GM12878 (cell line): ENCODE data around the gene ABCB8. TPM values are rescaled to one million over a fixed set of nuclear protein-coding genes. Genes with fewer than 3 reads are reported as not detected.

Experiments used
- BHLHE40 ChIP-seq, 2 experiments: fragments of 450-650 bp in 1 of 2; IDR thresholded peaks; 2 replicates each; pipeline ENCODE4 v1.6.1; 2011 to 2017; ENCODE audit warnings: low read depth in 2 of 2, borderline replicate concordance in 1 of 2, improper control_type of control experiment in 1 of 2, low read length in 1 of 2, mild to moderate bottlenecking in 1 of 2
- CBFB ChIP-seq: IDR thresholded peaks from 2 replicates; pipeline ENCODE4 v1.6.1; 2016; ENCODE audit warnings: antibody characterized with exemption, low read depth
- CHD2 ChIP-seq: IDR thresholded peaks from 2 replicates; pipeline ENCODE4 v1.6.1; 2011; ENCODE audit warnings: low read depth, low read length, improper control_type of control experiment, borderline replicate concordance
- ELK1 ChIP-seq: IDR thresholded peaks from 2 replicates; pipeline ENCODE4 v1.6.1; 2012; ENCODE audit warnings: low read depth, low read length, improper control_type of control experiment
- JUND ChIP-seq: IDR thresholded peaks from 2 replicates; pipeline ENCODE4 v1.6.1; 2012; ENCODE audit warnings: low read depth, mild to moderate bottlenecking, low read length, improper control_type of control experiment, moderate library complexity
- WRNIP1 ChIP-seq: IDR thresholded peaks from 2 replicates; pipeline ENCODE4 v1.6.1; 2011; ENCODE audit warnings: low read depth, low read length, improper control_type of control experiment, borderline replicate concordance
- ZBTB40 ChIP-seq: fragments of 450-650 bp; IDR thresholded peaks from 2 replicates; pipeline ENCODE4 v1.6.1; 2016; ENCODE audit warnings: mild to moderate bottlenecking, moderate library complexity, borderline replicate concordance
- polyA plus RNA-seq, 11 experiments: library from polyadenylated mRNA; depleted of rRNA in 4 of 11; unstranded in 6 of 11; stranded (reverse) in 5 of 11; fragments of >200 nt; fragmentation: Nextera tagmentation in 4 of 11; fragmentation: Illumina TruSeq in 1 of 11; extraction: Ambion mirVana in 4 of 11; extraction: Trizol in 1 of 11; gene quantifications; 1 replicate in 1 of 11; 2 replicates in 10 of 11; pipeline versions ENCODE4 v1.2.1 to v1.2.3, GENCODE V29; 2011 to 2016; ENCODE audit warnings: inconsistent platforms in 2 of 11, missing spikeins in 2 of 11, low read depth in 1 of 11
- total RNA-seq, 4 experiments: library from RNA; depleted of rRNA in 3 of 4; stranded (reverse); fragments of >200 nt in 3 of 4; fragmentation: Illumina TruSeq in 1 of 4; extraction: Trizol in 1 of 4; gene quantifications; 2 replicates each; pipeline versions ENCODE4 v1.2.1 to v1.2.3, GENCODE V29; 2013 to 2021

ABCB8 gene
- total and polyA plus RNA-seq, 10 of the 15 experiments (the other 5 are each of a cell fraction or from before 2014, with no cell fraction given) = 0.77 to 34.8 (median 18.9) TPM

- TF ChIP-seq ZBTB40 (no peak), WRNIP1 (no peak), CBFB (no peak), BHLHE40 (IDR thresholded peaks at IDR 0.05; ENCODE audit: borderline replicate concordance in 1 of 2, low read depth in 2 of 2, low read length in 1 of 2) (peak in 1 of 2 experiments; percentile 44; a peak in 1 of 4 replicates), JUND (no peak), CHD2 (no peak), ELK1 (no peak)
- TF ChIP-seq, all 136 proteins: peak for 16
Measured at GRCh38 chr7:151059367-151060112, 31.3 kb downstream of the ABCB8 start, which contains the start of gene SLC4A2 (continued).
